ELF-1 (cell line): ENCODE results near the gene STT3A.

ENCODE experiments used
- DNase-seq: peaks from one replicate; pipeline ENCODE4 v3.0.0-alpha.2; 2016; ENCODE audit warnings: low read depth, low spot score

STT3A gene

DNA sequence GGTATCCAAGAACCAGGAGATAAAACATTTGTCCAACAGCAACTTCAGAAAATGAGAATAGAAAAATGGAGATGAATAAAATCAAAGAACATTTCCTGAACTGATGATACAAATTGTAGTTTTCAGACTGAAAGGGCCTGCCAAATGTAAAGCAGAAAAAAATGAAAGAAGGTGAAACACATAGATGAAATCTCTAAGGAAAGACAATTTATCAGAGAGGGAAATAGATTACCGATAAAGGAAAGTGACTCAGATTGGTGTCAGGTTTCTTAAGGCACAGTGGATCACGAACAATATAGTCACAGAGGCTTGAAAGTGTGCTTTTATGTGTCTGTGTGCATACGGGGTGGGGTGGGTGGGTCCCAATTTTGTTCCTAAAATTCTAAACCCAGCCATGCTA, 4.1 kb upstream of the STT3A start:
- no peak for DNase-seq

GRCh38 chr11:125591649-125592304, 875 bp upstream of the STT3A start:
- DNase-seq, result no peak

DNA sequence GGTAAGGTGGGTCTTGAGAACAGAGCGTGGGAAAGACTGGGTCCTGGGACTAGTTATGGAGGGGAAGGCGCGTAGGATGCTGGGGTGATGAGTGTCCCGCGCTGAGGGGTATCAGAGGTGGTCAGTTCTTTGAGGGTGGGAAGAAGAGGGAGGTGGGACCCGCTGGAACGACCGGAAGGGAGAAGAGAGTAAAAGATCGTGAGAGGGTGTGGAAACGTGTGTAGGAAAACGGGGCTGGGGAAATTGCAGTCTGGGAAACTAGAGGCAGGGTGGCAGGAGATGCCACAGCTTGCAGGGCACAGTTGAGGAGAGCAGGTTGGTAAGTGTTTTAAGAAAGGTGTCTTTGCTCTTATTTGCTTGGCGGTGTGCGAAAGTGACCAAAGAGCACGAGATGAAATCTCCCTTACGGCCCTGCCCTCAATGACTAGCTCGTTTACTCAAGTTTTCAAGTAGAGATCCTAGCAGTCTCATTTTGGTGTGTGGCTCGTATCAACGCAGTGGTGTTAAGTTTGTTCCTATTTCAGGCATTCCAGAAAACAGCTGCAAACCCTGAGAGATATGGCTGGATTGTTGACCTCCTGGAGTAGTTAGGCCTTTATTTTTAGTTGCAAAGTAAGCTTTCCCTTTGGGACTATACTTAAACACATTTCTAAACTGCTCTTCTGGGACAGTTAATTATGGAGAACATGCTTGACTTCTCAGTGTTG, 615 bp downstream of the STT3A start:
- no peak for DNase-seq

GRCh38 chr11:125594958-125595357, 2.3 kb downstream of the STT3A start:
- no peak for DNase-seq

DNA sequence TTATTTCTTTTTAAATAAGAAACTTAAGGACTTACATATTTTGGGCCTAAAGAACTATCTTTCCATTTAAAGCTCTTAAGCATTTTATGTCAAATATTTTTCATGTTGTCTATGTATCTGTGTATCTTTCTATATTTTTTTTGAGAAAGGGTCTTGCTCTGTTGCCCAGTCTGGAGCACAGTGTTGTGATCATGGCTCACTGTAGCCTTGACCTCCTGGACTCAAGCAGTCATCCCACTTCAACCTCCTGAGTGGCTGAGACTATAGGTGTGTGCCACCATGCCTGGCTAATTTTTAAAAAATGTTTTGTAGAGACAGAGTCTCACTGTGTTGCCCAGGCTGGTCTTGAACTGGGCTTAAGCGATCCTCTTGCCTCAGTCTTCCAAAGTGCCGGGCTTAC, 8.0 kb downstream of the STT3A start:
- no peak for DNase-seq

DNA sequence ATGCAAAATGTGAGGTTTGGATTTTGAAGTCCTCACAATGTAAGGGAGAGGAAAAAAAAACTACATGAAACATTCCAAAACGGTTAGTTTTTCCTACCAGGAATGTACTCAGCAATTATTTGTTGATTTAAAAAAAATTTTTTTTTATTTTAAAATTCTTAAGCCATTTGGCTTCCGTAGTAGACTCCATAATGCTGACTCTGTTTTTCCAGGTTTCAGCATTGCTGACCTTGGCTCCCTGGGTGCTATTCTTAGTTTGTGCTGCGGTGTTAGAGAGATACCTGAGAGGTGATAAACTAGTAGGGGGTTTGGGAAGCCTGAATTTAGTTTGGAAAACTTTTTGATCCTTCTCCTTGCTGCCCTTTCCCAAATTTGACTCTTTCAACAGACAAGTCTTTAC, 10.6 kb downstream of the STT3A start:
- DNase-seq, result no peak

DNA sequence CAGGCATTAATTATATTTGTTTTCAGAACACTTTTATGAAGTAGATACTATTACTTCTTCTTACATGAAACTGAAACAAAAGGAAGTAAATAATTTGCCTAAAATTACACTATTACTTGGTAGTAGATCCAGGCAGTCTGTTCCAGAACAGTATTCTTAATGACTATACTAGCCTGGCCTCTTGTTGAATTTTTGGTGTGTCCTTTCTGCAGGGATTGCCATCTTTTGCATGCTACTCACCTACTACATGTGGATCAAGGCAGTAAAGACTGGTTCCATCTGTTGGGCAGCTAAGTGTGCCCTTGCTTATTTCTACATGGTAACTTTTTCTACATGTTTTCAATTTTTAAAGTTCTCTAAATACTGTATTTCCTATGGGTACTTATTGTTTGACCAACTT, 12.8 kb downstream of the STT3A start:
- no peak for DNase-seq

GRCh38 chr11:125609545-125609944, 16.9 kb downstream of the STT3A start:
- DNase-seq, result no peak

DNA sequence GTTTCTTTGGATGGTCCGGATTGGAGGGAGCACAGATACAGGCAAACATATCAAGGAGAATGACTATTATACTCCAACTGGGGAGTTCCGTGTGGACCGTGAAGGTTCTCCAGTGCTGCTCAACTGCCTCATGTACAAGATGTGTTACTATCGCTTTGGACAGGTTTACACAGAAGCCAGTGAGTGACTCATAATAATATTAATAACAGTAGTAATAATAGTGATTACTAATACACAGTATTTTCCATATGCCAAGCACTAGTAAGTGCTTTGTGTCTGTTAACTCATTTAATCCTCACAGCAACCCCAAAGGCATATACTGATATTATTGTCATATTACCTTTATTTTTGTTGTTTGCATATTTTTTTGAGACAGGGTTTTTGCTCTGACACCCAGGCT, 25.7 kb downstream of the STT3A start:
- no peak for DNase-seq

DNA sequence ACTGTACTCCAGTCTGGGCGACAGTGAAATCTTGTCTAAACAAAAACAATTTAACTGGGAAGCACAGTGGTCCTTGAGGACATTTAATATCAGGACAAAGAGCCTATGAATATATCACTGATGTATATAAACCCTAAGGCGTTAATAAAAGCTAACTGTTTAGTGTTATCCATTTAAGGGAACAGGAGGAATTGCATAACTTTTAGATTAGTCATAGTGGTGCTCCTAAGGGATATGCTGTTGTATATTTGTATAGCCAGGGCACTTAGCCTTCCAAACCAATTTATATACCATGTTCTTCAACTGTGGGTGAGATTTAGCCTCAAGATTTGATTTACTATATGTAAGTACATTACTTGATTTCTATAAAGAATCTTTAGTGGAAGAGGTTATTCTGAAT, 29.3 kb downstream of the STT3A start:
- DNase-seq, result no peak

DNA sequence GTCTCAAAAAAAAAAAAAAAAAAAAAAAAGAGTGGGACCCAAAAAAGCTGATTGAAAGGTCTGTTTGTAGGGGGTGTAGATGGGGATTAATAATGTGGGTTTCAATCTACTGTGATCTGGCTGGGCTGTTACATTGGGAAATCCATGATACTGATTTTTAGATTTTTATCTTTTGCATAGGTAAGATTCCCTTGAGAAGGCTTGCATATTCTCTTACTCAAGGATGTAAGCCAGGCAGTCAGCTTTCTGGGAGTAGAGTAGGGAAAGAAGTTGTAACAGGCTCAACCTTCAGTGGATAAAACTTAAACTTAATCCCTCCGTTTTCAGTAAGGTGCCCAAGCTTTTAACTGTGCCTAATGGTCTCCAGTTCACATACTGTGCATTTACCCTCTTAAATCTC, 30.4 kb downstream of the STT3A start:
- no peak for DNase-seq

DNA sequence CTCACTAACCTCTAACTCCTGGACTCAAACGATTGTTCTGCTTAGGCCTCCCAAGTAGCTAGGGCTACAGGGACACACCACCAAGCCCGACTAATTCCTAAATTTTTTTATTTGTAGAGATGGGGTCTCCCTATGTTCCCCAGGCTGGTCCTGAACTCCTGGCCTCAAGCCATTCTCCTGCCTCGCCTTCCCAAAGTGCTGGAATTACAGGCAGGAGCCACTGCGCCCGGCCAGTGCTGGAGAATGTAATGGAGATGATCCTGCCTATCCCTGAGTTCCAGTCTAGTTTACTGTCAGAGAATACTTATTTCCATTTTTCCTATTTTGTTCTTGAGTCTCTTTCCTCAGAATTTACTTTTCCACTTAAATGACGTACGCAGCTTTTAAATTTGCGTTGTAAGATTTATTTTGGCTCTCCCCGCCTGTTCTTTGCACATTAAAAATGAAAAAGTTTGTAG, 32.1 kb downstream of the STT3A start, which contains the start of gene CHEK1:
Gene CHEK1, plus strand, starts transcription at position 408 of the 458 bp plus-strand sequence. CDS start 1,606 bp downstream, outside the sequence.
- DNase-seq, result peak; percentile 20

GRCh38 chr11:125625225-125625629, 32.6 kb downstream of the STT3A start:
- DNase-seq, result no peak

DNA sequence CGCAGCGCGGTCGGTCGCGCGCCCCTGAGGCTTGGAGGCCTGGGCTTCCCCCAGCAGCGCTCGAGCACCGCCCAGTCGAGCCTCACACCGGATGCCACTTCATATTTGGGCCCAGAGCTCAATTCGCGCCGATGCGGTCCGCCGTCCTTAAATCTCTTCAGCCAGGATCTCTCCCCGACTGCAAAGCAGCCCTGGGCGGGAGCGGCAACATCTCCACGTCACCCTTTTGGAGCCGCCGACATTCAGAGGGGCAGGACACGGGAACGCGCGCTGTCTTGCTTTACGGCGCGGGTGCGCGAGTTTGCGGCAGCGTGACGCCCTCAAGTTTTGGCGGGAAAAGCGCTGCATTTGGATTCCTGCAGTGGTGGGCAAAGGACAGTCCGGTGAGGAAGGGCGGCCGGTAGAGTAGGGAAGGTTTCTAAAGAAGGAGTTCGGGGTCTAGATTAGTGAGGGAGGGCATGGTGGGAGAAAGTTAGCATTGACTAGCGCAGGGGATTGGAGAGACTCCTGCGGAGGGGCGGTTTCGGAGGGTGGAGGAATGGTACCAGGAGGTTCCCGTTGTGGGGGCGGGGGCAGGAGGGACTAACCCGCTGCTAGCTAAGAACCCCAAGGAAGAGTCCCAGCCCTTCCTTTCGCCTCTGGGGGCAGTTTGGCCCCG, 33.1 kb downstream of the STT3A start:
- peak; percentile 98 for DNase-seq

DNA sequence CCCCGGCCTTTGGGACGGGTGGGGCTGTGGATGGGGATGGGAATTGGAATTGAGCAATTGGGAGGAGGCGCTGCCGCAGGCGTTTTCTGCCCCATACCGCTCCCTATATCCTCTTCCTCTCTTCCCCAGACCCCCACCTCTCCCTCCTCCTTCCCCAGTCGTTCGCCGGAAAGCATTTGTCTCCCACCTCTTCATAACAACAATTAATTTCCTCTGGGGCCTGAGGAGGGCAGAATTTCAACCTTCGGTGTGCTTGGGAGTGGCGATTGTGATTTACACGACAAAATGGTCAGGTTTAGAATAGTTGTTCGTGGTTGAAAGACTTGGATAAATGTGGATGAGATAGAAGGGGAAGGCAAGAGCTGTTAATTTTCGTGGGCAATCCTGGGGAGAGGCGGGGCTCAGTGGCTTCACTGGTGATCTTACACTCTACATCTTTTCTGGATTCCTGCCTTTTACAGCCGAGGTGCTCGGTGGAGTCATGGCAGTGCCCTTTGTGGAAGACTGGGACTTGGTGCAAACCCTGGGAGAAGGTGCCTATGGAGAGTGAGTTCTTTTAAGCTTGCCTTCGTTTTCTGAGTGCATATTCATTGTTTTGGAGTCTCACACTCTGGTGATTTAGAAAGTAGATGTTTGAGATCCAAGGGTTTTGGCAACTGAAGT, 33.8 kb downstream of the STT3A start:
- peak; percentile 99 for DNase-seq

DNA sequence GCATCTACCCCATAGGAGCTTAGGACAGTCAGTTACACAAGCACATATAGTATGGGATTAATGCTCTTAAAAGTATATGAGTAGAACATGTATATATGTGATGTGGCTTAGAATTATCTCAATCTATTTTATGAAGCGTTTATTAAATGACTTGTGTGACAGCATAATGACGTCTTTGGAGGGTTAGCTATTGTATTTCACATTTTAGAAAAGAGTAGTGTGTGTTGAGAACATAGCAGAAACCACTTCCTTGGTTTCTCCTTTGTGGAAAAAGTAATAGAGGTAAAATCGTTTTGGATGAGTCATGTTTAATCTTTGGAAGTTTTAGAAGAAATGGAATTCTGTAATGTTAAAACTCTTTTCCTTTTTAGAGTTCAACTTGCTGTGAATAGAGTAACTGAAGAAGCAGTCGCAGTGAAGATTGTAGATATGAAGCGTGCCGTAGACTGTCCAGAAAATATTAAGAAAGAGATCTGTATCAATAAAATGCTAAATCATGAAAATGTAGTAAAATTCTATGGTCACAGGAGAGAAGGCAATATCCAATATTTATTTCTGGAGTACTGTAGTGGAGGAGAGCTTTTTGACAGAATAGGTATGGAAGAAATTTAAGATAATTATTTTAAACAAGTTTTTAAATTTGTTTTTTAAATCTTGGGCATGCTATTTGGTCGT, 34.7 kb downstream of the STT3A start:
- DNase-seq, result no peak

DNA sequence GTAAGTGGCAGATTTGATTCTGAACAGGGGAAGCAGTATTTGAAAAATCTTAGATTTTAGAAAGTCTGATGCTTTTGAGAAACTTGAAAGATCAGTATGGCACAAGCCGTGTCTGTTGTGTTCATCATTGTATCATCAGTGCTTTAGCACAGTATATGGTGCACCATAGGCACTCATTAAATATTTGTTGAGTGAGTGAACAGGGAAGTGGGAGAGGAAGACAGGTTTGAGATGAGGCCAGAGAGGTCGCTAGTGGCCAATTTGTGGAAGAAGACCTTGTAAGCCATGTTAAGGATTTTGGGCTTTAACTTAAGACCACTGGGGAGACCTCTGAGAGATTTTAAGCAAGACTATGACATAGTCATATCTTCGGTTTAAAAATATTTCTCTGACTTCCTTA, 45.2 kb downstream of the STT3A start:
- DNase-seq, result no peak

GRCh38 chr11:125638315-125638714, 45.7 kb downstream of the STT3A start:
- DNase-seq, result no peak

DNA sequence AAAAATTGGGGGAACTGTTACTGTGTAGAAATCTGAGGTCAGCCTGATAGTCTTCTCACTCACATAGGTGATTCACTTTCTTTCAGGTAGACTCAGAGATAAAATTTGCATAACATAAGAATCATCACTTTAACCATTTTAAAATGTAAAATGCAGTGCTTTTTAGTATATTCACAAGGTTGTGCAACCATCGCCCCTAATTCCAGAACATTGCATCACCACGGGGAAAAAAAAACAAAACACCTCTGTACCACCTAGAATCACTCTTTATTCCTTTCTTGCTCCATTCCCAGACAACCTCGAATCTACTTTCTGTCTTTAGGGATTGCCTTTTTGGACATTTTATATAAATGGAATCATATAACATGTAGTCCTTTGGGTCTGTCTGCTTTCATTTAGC, 53.2 kb downstream of the STT3A start:
- no peak for DNase-seq

DNA sequence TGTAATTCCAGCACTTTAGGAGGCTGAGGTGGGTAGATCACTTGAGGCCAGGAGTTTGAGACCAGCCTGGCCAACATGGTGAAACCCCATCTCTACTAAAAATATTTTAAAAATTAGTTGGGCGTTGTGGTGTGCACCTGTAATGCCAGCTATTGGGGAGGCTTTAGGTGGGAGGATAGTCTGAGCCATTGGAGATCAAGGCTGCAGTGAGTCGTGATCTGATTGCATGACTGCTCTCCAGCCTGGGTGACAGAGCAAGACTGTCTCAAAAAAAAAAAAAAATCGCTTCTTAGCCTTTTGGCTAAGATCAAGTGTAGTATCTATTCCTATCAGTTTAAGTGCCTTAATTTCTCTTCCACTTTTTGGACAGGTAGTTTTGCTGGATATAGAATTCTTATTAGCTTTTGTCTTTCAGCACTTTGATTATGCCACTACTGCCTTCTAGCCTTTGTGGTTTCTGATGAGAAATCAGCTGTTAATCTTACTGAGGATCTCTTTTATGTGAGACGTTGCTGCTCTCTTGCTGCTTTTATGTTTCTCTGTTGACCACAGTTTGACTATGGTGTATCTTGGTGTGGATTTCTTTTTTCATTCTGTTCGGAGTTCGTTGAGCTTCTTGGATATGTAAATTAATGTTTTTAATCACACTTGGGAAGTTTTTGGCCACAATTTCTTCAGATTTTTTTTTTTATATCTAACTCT, 57.0 kb downstream of the STT3A start:
- DNase-seq, result no peak

DNA sequence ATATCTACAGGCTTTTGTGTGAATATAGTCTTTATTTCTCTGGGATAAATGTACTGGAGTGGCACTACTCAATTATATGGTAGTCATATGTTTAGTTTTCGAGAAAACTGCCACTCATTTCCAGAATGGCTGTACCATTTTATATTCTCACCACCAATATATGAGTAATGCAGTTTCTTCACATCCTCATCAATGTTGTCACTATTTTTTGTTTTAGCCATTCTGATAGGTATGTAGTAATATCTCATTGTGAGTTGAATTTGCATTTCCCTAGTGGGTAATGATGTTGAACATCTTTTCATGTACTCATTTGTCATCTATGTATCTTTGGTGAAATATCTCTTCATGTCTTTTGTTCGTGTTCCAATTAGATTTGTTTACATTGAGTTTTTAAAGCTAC, 70.0 kb downstream of the STT3A start:
- DNase-seq, result no peak
